Measurements from ENCODE around the gene PKDREJ.

DNA sequence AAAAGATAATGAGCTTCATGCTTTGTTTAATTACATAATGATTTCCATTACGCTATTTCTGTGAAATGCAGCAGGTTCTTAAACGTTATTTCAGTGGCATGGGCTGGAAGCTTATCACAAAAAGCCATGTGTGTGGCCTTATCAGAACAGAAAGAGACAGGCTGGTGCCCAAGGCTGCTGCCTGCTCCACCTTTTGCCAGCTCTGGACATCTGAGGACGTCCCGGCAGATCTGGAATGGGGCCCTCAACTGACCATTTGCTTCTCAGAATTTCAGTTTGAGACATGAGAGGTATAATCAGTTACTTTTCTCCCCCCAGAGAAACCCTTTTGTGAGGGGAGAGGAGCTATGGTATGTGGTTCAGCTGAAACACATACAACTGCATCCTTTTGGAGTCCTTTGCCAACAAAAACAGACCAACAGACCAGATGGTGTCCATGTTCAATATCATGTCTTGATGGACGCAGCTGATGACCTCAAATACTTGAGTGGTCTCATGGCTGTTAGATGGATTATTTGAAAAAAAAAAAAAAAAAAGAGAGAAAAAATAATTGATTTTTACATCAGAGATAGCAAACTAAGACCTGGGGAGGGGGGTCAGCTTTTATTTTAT lies 21.6 kb downstream of the PKDREJ start:
- TF ChIP-seq, protein P1, sequence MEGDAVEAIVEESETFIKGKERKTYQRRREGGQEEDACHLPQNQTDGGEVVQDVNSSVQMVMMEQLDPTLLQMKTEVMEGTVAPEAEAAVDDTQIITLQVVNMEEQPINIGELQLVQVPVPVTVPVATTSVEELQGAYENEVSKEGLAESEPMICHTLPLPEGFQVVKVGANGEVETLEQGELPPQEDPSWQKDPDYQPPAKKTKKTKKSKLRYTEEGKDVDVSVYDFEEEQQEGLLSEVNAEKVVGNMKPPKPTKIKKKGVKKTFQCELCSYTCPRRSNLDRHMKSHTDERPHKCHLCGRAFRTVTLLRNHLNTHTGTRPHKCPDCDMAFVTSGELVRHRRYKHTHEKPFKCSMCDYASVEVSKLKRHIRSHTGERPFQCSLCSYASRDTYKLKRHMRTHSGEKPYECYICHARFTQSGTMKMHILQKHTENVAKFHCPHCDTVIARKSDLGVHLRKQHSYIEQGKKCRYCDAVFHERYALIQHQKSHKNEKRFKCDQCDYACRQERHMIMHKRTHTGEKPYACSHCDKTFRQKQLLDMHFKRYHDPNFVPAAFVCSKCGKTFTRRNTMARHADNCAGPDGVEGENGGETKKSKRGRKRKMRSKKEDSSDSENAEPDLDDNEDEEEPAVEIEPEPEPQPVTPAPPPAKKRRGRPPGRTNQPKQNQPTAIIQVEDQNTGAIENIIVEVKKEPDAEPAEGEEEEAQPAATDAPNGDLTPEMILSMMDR (IDR thresholded peaks at IDR 0.05 in 8 of 11, conservative IDR thresholded peaks at IDR 0.05 in 3 of 11), result no peak
- TF ChIP-seq POLR2AphosphoS5 (IDR thresholded peaks at IDR 0.05) (no peak), POLR2A (IDR thresholded peaks at IDR 0.05) (no peak)

Measured in spleen (tissue), 7 donors.